ENCODE data around the gene ZXDC. TPM values are rescaled to one million over a fixed set of nuclear protein-coding genes. Genes with fewer than 3 reads are reported as not detected.

ZXDC gene
- total RNA-seq, 1 experiment from 2014 or later: 28.3 TPM

DNA sequence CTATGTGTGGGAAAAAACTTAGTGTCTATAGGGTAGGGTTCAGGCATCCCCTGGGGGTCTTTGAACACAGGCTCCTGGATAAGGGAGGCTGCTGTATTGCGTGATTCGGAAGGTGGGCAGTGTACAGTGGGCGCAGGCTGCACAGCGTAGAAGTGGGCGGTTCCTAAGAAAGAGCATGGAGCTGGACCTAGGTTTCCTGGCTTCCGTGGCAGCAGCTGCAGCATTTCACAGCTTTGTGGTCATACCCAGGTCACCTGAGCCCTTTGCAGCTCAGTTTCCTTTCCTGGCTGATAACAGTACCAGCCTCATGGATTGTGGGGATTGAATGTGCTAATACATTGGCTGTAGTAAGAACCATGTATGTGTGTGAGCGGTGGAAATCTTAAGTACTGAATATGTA lies 58.7 kb downstream of the ZXDC start:
- H3K4me1 ChIP-seq (ENCODE audit: insufficient read depth, low read length): peaks cover 5% of the 10 kb centered on the region; the same call in 1 of the 2 replicates
- no peak overlapping the region for H3K4me2 ChIP-seq (ENCODE audit: insufficient read depth, insufficient read length, low read length)
- Mint-ChIP-seq H3K27me3 (ENCODE audit: low read depth) (peaks cover 3% of the 10 kb centered on the region), H3K9me3 (no peaks in the 10 kb centered on the region; a peak in 1 of 5 replicates), H3K4me1 (peaks cover 15 to 17% of the 10 kb centered on the region in 2 experiments), H3K36me3 (ENCODE audit: insufficient read depth in 1 of 3, low read depth in 3 of 3) (no peaks in the 10 kb centered on the region), H3K27ac (no peak overlapping the region), H3K4me3 (no peak overlapping the region)
- WGBS (ENCODE audit: extremely low coverage, insufficient read length, low lambda C conversion rate): no CpG with 5 or more reads among the region's 7 CpGs
- no peak overlapping the region for H3K23ac ChIP-seq (ENCODE audit: insufficient read length, low read depth, low read length)
- H3K4ac ChIP-seq (ENCODE audit: low read depth, low read length): no peak overlapping the region
- H2BK120ac ChIP-seq (ENCODE audit: low read depth, low read length, poor library complexity, severe bottlenecking): no peak overlapping the region
- no peak overlapping the region for H2AK5ac ChIP-seq (ENCODE audit: insufficient read length, low read length)
- H3K56ac ChIP-seq (ENCODE audit: insufficient read length, low read depth, low read length): no peak overlapping the region
- no peak overlapping the region for H2BK15ac ChIP-seq (ENCODE audit: low read depth, low read length)
- no peak overlapping the region for H2BK20ac ChIP-seq (ENCODE audit: low read depth, low read length, poor library complexity, severe bottlenecking)
- no peak overlapping the region for H4K8ac ChIP-seq (replicated peaks; ENCODE audit: insufficient read length, low read depth, low read length)
- no peak overlapping the region for H2AFZ ChIP-seq (ENCODE audit: low read length)
- no peaks in the 10 kb centered on the region for H3K23me2 ChIP-seq (ENCODE audit: insufficient read length, low read depth, low read length, poor library complexity, severe bottlenecking)
- H3K14ac ChIP-seq (ENCODE audit: insufficient read depth, low read length): no peak overlapping the region
- H3K18ac ChIP-seq (ENCODE audit: insufficient read length, low read depth, low read length): no peak overlapping the region
- no peak overlapping the region for H2BK12ac ChIP-seq (ENCODE audit: insufficient read length, low read depth, low read length)
- H3T11ph ChIP-seq (ENCODE audit: low read length): no peak overlapping the region
- TF ChIP-seq, protein P1, sequence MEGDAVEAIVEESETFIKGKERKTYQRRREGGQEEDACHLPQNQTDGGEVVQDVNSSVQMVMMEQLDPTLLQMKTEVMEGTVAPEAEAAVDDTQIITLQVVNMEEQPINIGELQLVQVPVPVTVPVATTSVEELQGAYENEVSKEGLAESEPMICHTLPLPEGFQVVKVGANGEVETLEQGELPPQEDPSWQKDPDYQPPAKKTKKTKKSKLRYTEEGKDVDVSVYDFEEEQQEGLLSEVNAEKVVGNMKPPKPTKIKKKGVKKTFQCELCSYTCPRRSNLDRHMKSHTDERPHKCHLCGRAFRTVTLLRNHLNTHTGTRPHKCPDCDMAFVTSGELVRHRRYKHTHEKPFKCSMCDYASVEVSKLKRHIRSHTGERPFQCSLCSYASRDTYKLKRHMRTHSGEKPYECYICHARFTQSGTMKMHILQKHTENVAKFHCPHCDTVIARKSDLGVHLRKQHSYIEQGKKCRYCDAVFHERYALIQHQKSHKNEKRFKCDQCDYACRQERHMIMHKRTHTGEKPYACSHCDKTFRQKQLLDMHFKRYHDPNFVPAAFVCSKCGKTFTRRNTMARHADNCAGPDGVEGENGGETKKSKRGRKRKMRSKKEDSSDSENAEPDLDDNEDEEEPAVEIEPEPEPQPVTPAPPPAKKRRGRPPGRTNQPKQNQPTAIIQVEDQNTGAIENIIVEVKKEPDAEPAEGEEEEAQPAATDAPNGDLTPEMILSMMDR (conservative IDR thresholded peaks at IDR 0.05): no peak
- H2BK5ac ChIP-seq (ENCODE audit: insufficient read length, low read length): no peak overlapping the region
- H3K27me3 ChIP-seq (ENCODE audit: insufficient read depth, low read length): no peaks in the 10 kb centered on the region
- H4K5ac ChIP-seq (ENCODE audit: insufficient read length, low read depth, low read length): no peak overlapping the region
- DNase-seq: no peak
- H3K9ac ChIP-seq (ENCODE audit: extremely low read depth, insufficient read length, low read length): no peak overlapping the region
- no peaks in the 10 kb centered on the region for H3K9me3 ChIP-seq (ENCODE audit: control insufficient read depth, low read depth, low read length)
- no peak overlapping the region for H4K91ac ChIP-seq (ENCODE audit: insufficient read length, low read depth, low read length)
- H3K27ac ChIP-seq (ENCODE audit: insufficient read length, low read depth, low read length): no peak overlapping the region
- no peaks in the 10 kb centered on the region for H3K79me1 ChIP-seq (ENCODE audit: insufficient read depth, low read depth, low read length, poor library complexity, severe bottlenecking)
- no peaks in the 10 kb centered on the region for H3K79me2 ChIP-seq (ENCODE audit: insufficient read depth, low read length)
- H4K20me1 ChIP-seq (ENCODE audit: control insufficient read depth, insufficient read depth, insufficient read length): peaks cover 2% of the 10 kb centered on the region
